T1000 (cell line): ENCODE measurements around the gene TRPM3.

Experiments
- DNase-seq: peaks from one replicate; lab custom pipeline; 2025; ENCODE audit warnings: mixed read lengths; lab: John Stamatoyannopoulos, UW

Gene TRPM3

GRCh38 chr9:71121275-71122021, at the start of gene TRPM3:
TRPM3 (minus strand) TSS chr9:71121621; CDS start chr9:71121354, 267 bp downstream.
- no peak for DNase-seq

GRCh38 chr9:71168418-71168817, 47.0 kb upstream of the TRPM3 start:
- DNase-seq, result no peak

- DNase-seq, result no peak
These were observed 40.7 kb upstream of the TRPM3 start for GRCh38 chr9:71162126-71162525.

GRCh38 chr9:71157731-71158130, 36.3 kb upstream of the TRPM3 start:
- no peak for DNase-seq

- no peak for DNase-seq
These were observed 25.9 kb upstream of the TRPM3 start for GRCh38 chr9:71147368-71147767.

- no peak for DNase-seq
These were observed 25.1 kb upstream of the TRPM3 start for GRCh38 chr9:71146511-71146910.

- DNase-seq, result no peak
These were observed 23.8 kb upstream of the TRPM3 start for GRCh38 chr9:71145179-71145578.

GRCh38 chr9:71144495-71144894, 23.1 kb upstream of the TRPM3 start:
- no peak for DNase-seq

- DNase-seq, result no peak
These were observed 15.3 kb upstream of the TRPM3 start for GRCh38 chr9:71136696-71137095.

- no peak for DNase-seq
These were observed 9.7 kb upstream of the TRPM3 start for GRCh38 chr9:71131145-71131544.

- no peak for DNase-seq
These were observed 9.1 kb upstream of the TRPM3 start for GRCh38 chr9:71130521-71130920.

GRCh38 chr9:71128796-71129195, 7.4 kb upstream of the TRPM3 start:
- no peak for DNase-seq

- DNase-seq, result no peak
These were observed 5.9 kb upstream of the TRPM3 start for GRCh38 chr9:71127301-71127700.

- DNase-seq, result no peak
These were observed 1.0 kb upstream of the TRPM3 start for GRCh38 chr9:71122421-71122820.

- no peak for DNase-seq
These were observed 528 bp upstream of the TRPM3 start for GRCh38 chr9:71122022-71122275.

GRCh38 chr9:71120501-71121247, 747 bp downstream of the TRPM3 start:
- no peak for DNase-seq

GRCh38 chr9:71119746-71120145, 1.7 kb downstream of the TRPM3 start:
- no peak for DNase-seq

- DNase-seq, result no peak
These were observed 3.1 kb downstream of the TRPM3 start for GRCh38 chr9:71118324-71118723.

- DNase-seq, result no peak
These were observed 5.9 kb downstream of the TRPM3 start for GRCh38 chr9:71115448-71115975.

GRCh38 chr9:71112866-71113265, 8.6 kb downstream of the TRPM3 start:
- DNase-seq, result no peak

- DNase-seq, result no peak
These were observed 12.5 kb downstream of the TRPM3 start for GRCh38 chr9:71108937-71109336.

- DNase-seq, result no peak
These were observed 14.4 kb downstream of the TRPM3 start for GRCh38 chr9:71106992-71107391.

GRCh38 chr9:71105192-71105591, 16.2 kb downstream of the TRPM3 start:
- DNase-seq, result no peak

GRCh38 chr9:71098801-71099200, 22.6 kb downstream of the TRPM3 start:
- DNase-seq, result no peak
